Activated CD4-positive, alpha-beta T cell treated with anti-CD3 and anti-CD28 coated beads for 48 hours (primary cell): ENCODE measurements around the gene RPL15.
"Not testable (repeated sequence)": the region's sequence is repeated elsewhere in the genome, so short reads cannot be mapped to it uniquely, and the experiment has no call there.

ENCODE experiments used
- DNase-seq: peaks from one replicate; pipeline ENCODE4 v3.0.0-alpha.2; 2020

RPL15 gene

GRCh38 chr3:23894254-23895061 lies 22.5 kb upstream of the RPL15 start:
- DNase-seq = no peak

- DNase-seq = no peak
Observed at GRCh38 chr3:23895181-23895580, 21.8 kb upstream of the RPL15 start.

- no peak for DNase-seq
Observed at GRCh38 chr3:23900744-23901143, 16.2 kb upstream of the RPL15 start.

DNA sequence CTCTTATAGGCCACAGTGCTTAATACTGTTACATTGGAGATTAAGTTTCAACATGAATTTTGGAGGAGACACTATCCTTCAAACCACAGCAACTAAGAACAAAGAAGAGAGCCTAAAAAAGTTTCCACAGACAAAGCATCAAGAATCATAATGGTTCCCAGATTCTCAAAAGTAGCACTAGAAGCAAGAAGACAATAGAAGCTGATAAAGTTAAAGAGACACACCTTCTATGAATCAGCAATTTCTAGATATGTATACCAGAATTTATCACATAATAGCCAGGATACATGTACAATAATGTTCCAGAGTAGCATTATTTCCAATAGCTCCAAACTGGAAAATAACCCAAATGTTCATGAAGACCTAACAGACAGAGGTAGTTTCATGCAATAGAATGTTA lies 12.4 kb upstream of the RPL15 start:
- DNase-seq = no peak

DNA sequence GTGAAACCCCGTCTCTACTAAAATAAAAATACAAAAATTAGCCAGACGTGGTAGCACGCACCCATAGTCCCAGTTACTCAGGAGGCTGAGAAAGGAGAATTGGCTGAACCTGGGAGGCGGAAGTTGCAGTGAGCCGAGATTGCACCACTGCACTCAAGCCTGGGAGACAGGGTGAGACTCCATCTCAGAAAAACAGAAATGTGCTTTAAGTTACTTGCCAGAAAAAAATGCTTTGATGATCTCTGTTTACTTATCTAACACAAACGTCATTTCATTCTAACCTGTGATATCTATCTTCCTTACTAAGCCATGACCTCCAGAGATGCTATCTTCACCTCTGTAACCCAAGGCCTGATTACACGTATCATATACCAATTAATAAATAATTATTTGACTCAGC lies 7.6 kb upstream of the RPL15 start:
- DNase-seq = no peak

- no peak for DNase-seq
Observed at GRCh38 chr3:23911397-23911796, 5.5 kb upstream of the RPL15 start.

- not testable (repeated sequence) for DNase-seq
Observed at GRCh38 chr3:23912335-23912734, 4.6 kb upstream of the RPL15 start.

- DNase-seq = no peak
Observed at GRCh38 chr3:23913182-23913581, 3.8 kb upstream of the RPL15 start.

DNA sequence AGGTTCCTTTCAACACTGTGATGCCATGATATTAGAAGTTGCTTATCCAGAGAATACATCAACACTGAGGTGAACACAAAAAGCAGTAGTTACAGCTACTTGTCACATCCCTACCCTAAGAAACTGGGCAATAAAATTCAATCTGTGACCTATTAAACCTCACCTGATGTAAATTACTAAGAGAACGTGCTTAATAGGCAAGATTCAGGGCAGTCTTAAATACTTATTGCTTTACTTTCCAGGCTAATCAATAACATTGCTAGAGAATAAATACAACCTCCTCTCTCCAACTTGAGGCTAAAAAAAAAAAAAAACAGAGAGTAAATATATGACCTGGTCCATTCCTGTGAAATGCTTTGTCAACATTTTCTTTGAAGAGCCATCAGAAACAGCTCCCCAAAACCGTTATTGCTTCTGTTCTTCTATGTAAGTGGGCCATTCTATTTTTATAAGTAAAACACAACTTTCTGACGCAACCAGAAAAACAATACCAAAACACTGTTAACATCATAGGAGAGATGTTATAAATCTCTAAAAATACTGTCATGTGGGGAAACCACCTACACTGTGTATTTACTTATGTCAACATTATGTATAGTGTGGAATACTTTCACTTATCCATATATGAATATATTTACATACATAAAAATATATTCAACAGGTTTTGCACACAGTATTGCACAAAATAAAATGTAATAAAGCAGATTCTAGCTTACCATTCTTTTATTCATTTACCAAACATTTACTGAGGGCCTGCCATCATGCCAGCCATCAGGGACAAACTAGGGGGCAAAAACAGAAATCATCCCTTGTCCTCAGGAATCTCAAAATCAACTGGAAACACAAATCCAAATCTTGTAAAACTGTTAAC lies 2.8 kb upstream of the RPL15 start:
- no peak for DNase-seq

DNA sequence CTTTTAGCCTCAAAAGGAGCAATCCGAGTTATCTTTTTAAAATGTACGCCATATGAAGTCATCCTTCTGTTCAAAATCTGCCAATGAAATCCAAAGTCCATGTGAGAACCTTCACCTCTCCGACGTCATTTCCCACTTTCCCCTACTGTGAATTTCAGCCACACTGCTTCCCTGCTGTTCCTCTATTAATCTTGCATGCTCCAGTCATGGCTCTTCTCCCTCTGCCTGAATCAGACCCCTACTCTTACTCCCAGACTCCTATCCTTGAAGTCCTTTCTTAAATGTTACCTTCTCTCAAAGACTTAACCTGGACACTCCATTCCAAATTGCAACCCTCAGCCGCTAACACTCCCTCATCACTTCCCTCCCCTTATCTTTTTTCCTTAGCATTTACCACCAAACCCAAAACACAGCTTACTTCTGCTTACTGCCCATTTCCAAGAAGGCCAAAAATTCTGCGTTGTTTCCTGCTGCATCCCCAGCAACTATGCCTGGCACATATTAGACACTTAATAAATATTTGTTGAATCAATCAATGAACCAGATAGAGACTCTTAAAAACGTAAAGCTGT lies 1.3 kb upstream of the RPL15 start:
- no peak for DNase-seq

DNA sequence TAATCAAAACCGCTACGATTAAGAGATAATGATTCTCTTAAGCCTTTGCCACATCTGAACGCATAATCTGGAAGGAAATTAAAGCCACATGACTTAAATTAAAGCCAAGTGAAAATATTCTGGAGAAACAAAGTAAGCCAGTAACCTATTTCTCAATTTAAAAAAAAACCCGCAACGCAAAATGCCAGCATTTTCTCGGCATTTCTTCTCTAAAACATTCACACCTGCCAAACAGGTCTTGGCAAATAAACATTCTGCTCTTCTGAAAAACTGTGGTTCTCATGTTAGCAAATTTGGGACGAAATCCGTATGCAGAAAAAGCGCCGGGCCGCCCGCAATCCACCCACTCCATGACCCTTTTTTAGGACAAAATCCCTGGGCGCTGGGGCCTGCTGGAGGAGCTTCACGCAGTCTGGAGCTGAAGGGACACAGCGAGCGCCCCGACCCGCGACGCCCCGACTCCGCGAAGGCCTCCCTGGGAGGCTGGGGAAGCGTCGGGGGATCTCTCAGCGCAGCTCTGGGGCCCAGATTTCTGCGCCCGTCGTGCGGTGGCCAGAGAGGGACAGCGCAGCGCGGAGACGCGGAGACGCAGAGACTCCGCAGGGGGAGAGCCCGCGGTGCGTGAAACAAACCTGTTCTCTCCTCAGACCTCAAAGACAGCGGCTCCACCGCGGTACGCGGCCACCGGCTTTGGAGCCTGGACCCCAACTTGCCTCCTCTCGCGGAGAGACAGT lies 613 bp upstream of the RPL15 start:
- no peak for DNase-seq

- DNase-seq = not testable (repeated sequence)
Observed at GRCh38 chr3:23917679-23918303, 859 bp downstream of the RPL15 start.

GRCh38 chr3:23918331-23918730 lies 1.4 kb downstream of the RPL15 start:
- not testable (repeated sequence) for DNase-seq

DNA sequence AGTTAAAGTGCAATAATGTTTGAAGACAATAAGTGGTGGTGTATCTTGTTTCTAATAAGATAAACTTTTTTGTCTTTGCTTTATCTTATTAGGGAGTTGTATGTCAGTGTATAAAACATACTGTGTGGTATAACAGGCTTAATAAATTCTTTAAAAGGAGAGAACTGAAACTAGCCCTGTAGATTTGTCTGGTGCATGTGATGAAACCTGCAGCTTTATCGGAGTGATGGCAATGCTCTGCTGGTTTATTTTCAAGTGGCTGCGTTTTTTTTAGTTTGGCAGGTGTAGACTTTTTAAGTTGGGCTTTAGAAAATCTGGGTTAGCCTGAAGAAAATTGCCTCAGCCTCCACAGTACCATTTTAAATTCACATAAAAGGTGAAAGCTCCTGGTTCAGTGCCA lies 2.7 kb downstream of the RPL15 start:
- no peak for DNase-seq

GRCh38 chr3:23920151-23920655 lies 3.3 kb downstream of the RPL15 start:
- no peak for DNase-seq

DNA sequence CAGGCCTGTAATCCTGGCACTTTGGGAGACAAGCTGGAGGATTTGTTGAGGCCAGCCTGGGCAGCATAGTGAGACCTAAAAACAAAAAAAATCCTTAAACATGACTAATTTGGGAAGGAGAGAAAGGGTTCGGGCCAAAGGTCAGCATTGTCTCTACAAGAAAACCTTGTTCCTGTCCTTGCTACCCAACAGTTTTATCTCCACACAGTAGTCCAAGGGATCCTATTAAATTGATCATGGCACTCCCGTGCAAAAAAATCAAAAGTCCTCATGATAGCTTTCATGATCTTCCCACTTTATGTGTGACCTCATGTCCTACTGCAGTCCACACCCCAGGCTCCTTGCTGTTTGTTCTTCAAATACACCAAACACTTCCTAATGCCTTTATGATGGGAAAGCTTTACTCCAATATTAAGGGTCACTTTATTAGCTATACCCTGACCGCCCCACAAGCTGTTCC lies 4.2 kb downstream of the RPL15 start:
- DNase-seq = no peak

DNA sequence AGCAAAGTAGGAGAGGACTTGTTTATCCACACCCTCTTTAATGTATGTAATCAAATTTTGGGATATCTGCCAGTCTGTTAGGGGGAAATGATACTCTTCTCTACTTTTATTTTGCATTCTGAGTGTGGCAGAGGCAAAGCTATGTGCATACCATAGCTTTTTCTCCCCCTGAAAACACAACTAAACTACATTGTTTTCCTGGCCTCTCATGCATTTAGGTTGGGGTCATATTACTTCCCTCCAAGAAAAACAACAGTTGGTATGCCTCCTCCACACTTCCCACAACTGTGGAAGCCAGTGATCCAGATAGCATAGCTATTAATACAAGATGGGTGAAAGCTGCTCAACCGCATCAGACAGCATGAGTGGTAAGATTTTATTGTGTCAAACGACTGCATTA lies 6.9 kb downstream of the RPL15 start:
- no peak for DNase-seq

DNA sequence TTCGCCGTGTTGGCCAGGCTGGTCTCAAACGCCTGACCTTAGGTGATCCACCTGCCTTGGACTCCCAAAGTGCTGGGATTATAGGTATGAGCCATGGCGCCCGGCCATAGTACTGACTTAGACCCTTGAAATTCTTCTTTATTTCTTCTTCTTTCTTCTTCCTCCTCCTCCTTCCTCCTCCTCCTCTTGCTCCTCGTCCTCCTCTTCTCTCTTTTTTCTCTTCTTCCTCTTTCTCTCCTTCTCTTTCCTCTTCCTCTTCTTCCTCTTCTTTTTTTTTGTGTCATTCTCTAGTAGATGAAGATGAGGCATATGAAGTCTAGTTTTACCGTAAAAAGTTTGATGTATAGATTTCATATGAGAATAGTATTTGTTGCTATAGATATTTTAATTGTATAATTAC lies 9.3 kb downstream of the RPL15 start:
- no peak for DNase-seq

GRCh38 chr3:23926736-23927135 lies 9.8 kb downstream of the RPL15 start:
- DNase-seq = no peak

- DNase-seq = no peak
Observed at GRCh38 chr3:23928524-23928923, 11.6 kb downstream of the RPL15 start.

DNA sequence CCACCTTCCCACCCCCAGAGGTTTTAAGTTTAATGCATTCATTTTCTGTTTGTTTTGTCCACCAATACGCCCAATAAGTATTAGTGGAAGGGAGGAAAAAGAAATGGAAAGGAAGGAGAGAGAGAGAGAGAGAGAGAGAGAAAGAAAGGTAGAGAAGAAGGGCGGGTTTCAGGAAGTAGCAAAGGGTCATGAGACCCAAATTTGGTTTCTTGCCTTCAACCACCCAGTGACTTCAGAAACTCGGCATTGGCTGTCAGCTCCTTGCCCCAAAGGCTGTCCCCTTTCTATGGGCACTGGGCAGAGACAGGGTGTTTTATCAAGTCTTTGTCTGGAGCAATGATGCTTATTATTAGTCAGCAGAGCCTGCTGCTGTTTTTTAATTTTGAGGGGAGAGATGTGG lies 14.7 kb downstream of the RPL15 start:
- DNase-seq = no peak

GRCh38 chr3:23932571-23932970 lies 15.6 kb downstream of the RPL15 start:
- DNase-seq = no peak
